ENCODE data around the gene DHRS1. TPM values are rescaled to one million over a fixed set of nuclear protein-coding genes. Genes with fewer than 3 reads are reported as not detected.

The DHRS1 gene
- total RNA-seq, 1 donor from 2014 or later, result 28.0 TPM

GRCh38 chr14:24310646-24311604 lies 11.3 kb upstream of the DHRS1 start, which contains the start of gene LTB4R:
TSS of gene LTB4R (plus strand) at chr14:24311502. CDS start at chr14:24315652, 4,150 bp downstream.
- ATAC-seq, result peak; percentile 83

GRCh38 chr14:24310265-24310645 lies 10.7 kb upstream of the DHRS1 start:
- Histone ChIP-seq H3K27me3 (no peaks in the 10 kb centered on the region), H3K27ac (peak overlapping the region; percentile 90), H3K9me3 (no peaks in the 10 kb centered on the region), H3K4me3 (peak overlapping the region; percentile 58), H3K36me3 (peaks cover 21% of the 10 kb centered on the region), H3K4me1 (peaks cover 61% of the 10 kb centered on the region)
- ATAC-seq (no peak), DNase-seq (no peak)
- no peak for TF ChIP-seq CTCF (IDR thresholded peaks at IDR 0.05)
- intact Hi-C loops (cut with DNase I), result no loop called here

More at GRCh38 chr14:24310646-24311604, 11.3 kb upstream of the DHRS1 start, which contains the start of gene LTB4R:
- Histone ChIP-seq H3K27ac (peak within 1 kb of the TSS; percentile 90), H3K9me3 (no peaks in the 10 kb centered on the region), H3K4me3 (peak within 1 kb of the TSS; percentile 58), H3K4me1 (peaks cover 68% of the 10 kb centered on the region), H3K27me3 (peaks cover 1% of the 10 kb centered on the region), H3K36me3 (peaks cover 14% of the 10 kb centered on the region)
- TF ChIP-seq CTCF (IDR thresholded peaks at IDR 0.05), result peak; percentile 46
- intact Hi-C loops (cut with DNase I), result no loop called here
- peak; percentile 90 for DNase-seq

GRCh38 chr14:24309538-24310264 lies 10.1 kb upstream of the DHRS1 start, which contains the start of gene LTB4R2:
TSS of gene LTB4R2 (plus strand) at chr14:24310140. CDS start at chr14:24310665, 525 bp downstream.
- no peak for TF ChIP-seq CTCF (IDR thresholded peaks at IDR 0.05)
- Histone ChIP-seq H3K4me1 (peaks cover 55% of the 10 kb centered on the region), H3K4me3 (peak within 1 kb of the TSS; percentile 58), H3K27me3 (no peaks in the 10 kb centered on the region), H3K27ac (peak within 1 kb of the TSS; percentile 90), H3K36me3 (peaks cover 27% of the 10 kb centered on the region), H3K9me3 (no peaks in the 10 kb centered on the region)
- ATAC-seq (no peak), DNase-seq (no peak)
- intact Hi-C loops (cut with DNase I), result no loop called here

- Histone ChIP-seq H3K27ac (no peak overlapping the region), H3K27me3 (no peaks in the 10 kb centered on the region), H3K4me3 (no peak overlapping the region), H3K36me3 (peaks cover 38% of the 10 kb centered on the region), H3K9me3 (no peaks in the 10 kb centered on the region), H3K4me1 (peaks cover 44% of the 10 kb centered on the region)
- intact Hi-C loops (cut with DNase I), result no loop called here
- no peak for ATAC-seq
- DNase-seq, result no peak
- peak; percentile 13 for TF ChIP-seq CTCF (IDR thresholded peaks at IDR 0.05)
Measured at GRCh38 chr14:24308342-24309124, 9.0 kb upstream of the DHRS1 start.
